ENCODE results near the gene HOXB2.

The HOXB2 gene

GRCh38 chr17:48559840-48560817, 15.2 kb upstream of the HOXB2 start:
- TF ChIP-seq, protein P1, sequence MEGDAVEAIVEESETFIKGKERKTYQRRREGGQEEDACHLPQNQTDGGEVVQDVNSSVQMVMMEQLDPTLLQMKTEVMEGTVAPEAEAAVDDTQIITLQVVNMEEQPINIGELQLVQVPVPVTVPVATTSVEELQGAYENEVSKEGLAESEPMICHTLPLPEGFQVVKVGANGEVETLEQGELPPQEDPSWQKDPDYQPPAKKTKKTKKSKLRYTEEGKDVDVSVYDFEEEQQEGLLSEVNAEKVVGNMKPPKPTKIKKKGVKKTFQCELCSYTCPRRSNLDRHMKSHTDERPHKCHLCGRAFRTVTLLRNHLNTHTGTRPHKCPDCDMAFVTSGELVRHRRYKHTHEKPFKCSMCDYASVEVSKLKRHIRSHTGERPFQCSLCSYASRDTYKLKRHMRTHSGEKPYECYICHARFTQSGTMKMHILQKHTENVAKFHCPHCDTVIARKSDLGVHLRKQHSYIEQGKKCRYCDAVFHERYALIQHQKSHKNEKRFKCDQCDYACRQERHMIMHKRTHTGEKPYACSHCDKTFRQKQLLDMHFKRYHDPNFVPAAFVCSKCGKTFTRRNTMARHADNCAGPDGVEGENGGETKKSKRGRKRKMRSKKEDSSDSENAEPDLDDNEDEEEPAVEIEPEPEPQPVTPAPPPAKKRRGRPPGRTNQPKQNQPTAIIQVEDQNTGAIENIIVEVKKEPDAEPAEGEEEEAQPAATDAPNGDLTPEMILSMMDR (IDR thresholded peaks at IDR 0.05; ENCODE audit: insufficient read depth, low read depth, low read length, missing control alignments) = no peak
- no peak overlapping the region for H3K4me3 ChIP-seq (ENCODE audit: low read depth, low read length)
- no peak for DNase-seq (ENCODE audit: low read depth)

DNA sequence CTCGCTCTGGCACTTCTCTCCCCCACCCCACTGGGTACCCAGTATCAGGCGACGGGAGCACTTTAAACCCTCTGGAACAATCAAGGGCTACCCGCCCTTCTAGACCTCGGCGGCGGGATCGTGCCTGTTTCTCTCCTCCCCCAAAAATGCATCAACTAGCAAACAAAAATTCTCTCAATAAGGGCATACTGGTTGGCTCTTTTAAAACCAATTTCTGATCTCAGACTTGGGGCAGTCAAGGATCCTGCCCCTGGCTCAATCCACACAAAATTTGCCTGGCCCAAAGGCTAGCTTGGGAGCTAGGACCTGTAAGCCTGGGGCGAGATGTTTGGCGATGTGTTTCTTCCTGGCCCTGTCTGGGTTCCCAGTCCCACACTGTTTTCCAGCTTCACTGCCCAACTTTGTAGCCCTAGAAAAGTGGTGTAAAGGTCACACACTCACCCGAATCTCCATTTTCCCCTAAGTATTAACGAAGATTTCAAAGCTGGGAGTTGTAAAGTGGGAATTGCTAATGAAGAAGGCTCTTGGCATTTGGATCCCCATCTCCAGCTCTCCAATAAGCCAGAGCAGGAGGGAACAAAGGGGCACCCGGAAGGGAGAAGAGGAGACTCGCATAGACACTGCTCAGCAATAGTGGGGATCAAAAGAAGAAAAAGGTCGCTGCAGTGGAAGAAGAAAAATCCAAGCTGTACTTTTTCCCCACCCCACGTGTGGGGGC, 14.4 kb upstream of the HOXB2 start:
- DNase-seq (ENCODE audit: low read depth) = no peak
- no peak overlapping the region for H3K4me3 ChIP-seq (ENCODE audit: low read depth, low read length)
- TF ChIP-seq, protein P1 (IDR thresholded peaks at IDR 0.05; ENCODE audit: insufficient read depth, low read depth, low read length, missing control alignments) = no peak

DNA sequence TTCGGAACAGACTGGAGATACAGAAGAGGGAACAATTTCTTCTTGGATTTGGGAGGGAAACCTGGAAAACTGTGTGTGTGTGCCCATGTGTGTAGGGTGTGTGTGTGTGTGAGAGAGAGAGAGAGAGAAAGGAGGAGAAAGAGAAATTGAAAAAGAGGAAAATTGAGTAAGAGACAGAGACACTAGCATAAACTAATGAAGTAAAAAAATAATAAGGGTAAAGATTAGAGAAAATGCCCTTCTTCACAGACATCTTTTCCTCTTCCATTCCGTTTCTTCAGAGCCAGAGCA, 13.9 kb upstream of the HOXB2 start:
- no peak for DNase-seq (ENCODE audit: low read depth)
- TF ChIP-seq, protein P1 (IDR thresholded peaks at IDR 0.05; ENCODE audit: insufficient read depth, low read depth, low read length, missing control alignments) = no peak
- H3K4me3 ChIP-seq (ENCODE audit: low read depth, low read length) = no peak overlapping the region

DNA sequence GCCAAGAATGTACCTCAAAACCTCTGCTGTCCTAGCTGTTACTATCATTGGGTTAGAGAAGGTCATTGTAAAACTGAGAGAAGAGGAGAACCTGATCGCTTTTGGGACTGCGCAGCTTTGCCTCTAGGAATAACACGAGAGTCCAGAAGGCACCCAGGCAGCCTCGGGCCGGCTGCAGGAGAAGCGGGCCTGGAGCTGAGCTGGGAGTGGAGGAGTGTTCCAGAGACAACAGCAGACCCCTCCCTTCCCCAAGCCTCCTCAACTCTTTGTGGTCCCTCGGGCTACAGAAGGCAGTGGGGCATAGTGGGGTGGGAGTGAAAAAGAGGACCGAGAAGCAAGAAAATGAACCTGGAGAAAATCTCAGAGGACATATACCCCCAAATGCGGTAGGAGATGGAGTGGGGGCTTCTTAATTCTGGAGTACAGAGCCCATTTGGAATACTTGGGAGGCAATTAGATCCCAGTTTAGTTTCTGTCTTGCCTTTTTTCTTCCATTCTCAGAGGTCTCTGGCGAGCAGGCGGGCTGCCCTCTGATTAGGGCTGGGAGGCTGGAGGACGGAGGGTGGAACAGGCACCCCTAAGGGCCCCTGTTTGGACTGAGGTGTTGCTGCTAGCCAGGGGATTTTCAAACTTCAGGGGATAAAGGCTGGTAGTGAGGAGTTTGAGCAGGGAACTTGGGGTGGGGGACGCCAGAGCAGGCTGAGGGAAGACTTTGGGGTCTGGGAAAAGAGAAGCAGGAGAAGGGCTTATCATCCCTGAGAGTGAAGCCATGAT, 13.3 kb upstream of the HOXB2 start:
- no peak overlapping the region for H3K4me3 ChIP-seq (ENCODE audit: low read depth, low read length)
- TF ChIP-seq, protein P1 (IDR thresholded peaks at IDR 0.05; ENCODE audit: insufficient read depth, low read depth, low read length, missing control alignments) = no peak
- no peak for DNase-seq (ENCODE audit: low read depth)

- TF ChIP-seq, protein P1 (IDR thresholded peaks at IDR 0.05; ENCODE audit: insufficient read depth, low read depth, low read length, missing control alignments) = no peak
- DNase-seq (ENCODE audit: low read depth) = no peak
Measured at GRCh38 chr17:48556576-48557401, 11.9 kb upstream of the HOXB2 start.

DNA sequence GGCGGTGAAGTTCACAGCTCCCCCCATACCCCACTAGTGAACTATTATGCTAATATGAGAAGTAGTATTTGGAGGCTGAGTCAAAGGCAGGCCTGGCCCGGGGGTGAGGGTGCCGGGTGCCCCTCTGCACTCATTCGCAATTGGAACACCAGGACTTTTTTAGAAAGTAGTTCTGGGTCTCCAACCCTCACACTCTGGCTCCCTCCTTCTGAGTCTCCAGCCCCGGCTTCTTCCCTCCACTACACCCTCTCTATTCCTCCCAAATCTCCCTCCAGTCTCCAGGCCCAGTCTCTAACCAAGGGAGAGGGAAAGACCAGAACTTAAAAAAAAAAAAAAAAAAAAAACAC, 11.3 kb upstream of the HOXB2 start:
- no peak overlapping the region for H3K4me3 ChIP-seq (ENCODE audit: low read depth, low read length)
- no peak for DNase-seq (ENCODE audit: low read depth)
- TF ChIP-seq, protein P1 (IDR thresholded peaks at IDR 0.05; ENCODE audit: insufficient read depth, low read depth, low read length, missing control alignments) = no peak

More at GRCh38 chr17:48556576-48557401, 11.9 kb upstream of the HOXB2 start:
- H3K4me3 ChIP-seq (ENCODE audit: low read depth, low read length) = no peak overlapping the region
